SK-N-SH (cell line): ENCODE data around the gene CDH13. TPM values are rescaled to one million over a fixed set of nuclear protein-coding genes. Genes with fewer than 3 reads are reported as not detected.

Experiments used
- CTCF ChIA-PET: fragments of 300-600, 350-600 bp; formaldehyde crosslinking; extraction: SDS; loops from one replicate; lab custom pipeline; 2021; lab: Yijun Ruan, JAX
- POLR2A ChIA-PET: fragments of 350-600 bp; sonication (Branson Sonifier 250); formaldehyde crosslinking; extraction: SDS; loops from one replicate; lab custom pipeline; 2020; ENCODE audit warnings: antibody characterized with exemption, inconsistent platforms; lab: Yijun Ruan, JAX
- DNase-seq: peaks from one replicate; pipeline ENCODE4 v3.0.0; 2012
- H2AFZ ChIP-seq: fragments of 200-600 bp; sonication (generic); 2 replicates; pipeline ENCODE4 v1.8.1; 2016; ENCODE audit warnings: antibody characterized with exemption, mild to moderate bottlenecking, low read depth
- H3F3A ChIP-seq: fragments of 200-600 bp; sonication (generic); replicated peaks from 2 replicates; pipeline ENCODE3; 2016; ENCODE audit warnings: antibody characterized with exemption, mild to moderate bottlenecking; ENCODE audit not compliant: insufficient read depth
- H3K27ac ChIP-seq, 2 experiments: fragments of 200-500 bp in 1 of 2; fragments of 200-600 bp in 1 of 2; sonication (Bioruptor generic) in 1 of 2; sonication (generic), shearing (Covaris generic) in 1 of 2; 2 replicates each; pipeline versions ENCODE4 v1.5.1 to v1.6.1; 2014 to 2016; ENCODE audit warnings: low read depth in 2 of 2, inconsistent platforms in 1 of 2, low read length in 1 of 2, mild to moderate bottlenecking in 1 of 2, mixed read lengths in 1 of 2
- H3K27me3 ChIP-seq: fragments of 200-600 bp; sonication (generic), shearing (Covaris generic); 2 replicates; pipeline ENCODE4 v1.6.1; 2016; ENCODE audit warnings: mixed run types; ENCODE audit not compliant: insufficient read depth
- H3K36me3 ChIP-seq, 2 experiments: fragments of 200-500 bp in 1 of 2; fragments of 200-600 bp in 1 of 2; sonication (Bioruptor generic) in 1 of 2; sonication (generic) in 1 of 2; replicated peaks in 1 of 2; 2 replicates each; pipeline versions ENCODE3 to v1.5.1; 2014 to 2016; ENCODE audit warnings: low read length in 1 of 2, mild to moderate bottlenecking in 1 of 2; ENCODE audit not compliant: insufficient read depth in 2 of 2, control insufficient read depth in 1 of 2
- H3K4me1 ChIP-seq, 2 experiments: fragments of 200-500 bp in 1 of 2; fragments of 200-600 bp in 1 of 2; sonication (Bioruptor generic) in 1 of 2; sonication (generic), shearing (Covaris generic) in 1 of 2; 2 replicates each; pipeline versions ENCODE4 v1.5.1 to v1.6.1; 2014 to 2016; ENCODE audit warnings: low read depth in 1 of 2, low read length in 1 of 2, mixed run types in 1 of 2; ENCODE audit not compliant: insufficient read depth in 2 of 2, control insufficient read depth in 1 of 2
- H3K4me2 ChIP-seq: fragments of 200-600 bp; sonication (generic), shearing (Covaris generic); 2 replicates; pipeline ENCODE4 v1.6.1; 2017; ENCODE audit warnings: mixed run types
- H3K4me3 ChIP-seq, 2 experiments: fragments of 200-500 bp in 1 of 2; fragments of 200-600 bp in 1 of 2; sonication (Bioruptor generic) in 1 of 2; sonication (generic), shearing (Covaris generic) in 1 of 2; 2 replicates each; pipeline versions ENCODE4 v1.5.1 to v1.8.1; 2014 to 2016; ENCODE audit warnings: low read depth in 2 of 2, inconsistent platforms in 1 of 2, low read length in 1 of 2, mild to moderate bottlenecking in 1 of 2, mixed read lengths in 1 of 2, moderate library complexity in 1 of 2
- H3K79me2 ChIP-seq: fragments of 200-600 bp; sonication (generic); 2 replicates; pipeline ENCODE4 v1.8.1; 2017; ENCODE audit warnings: mild to moderate bottlenecking; ENCODE audit not compliant: insufficient read depth
- H3K9ac ChIP-seq: fragments of 200-600 bp; sonication (generic); 2 replicates; pipeline ENCODE4 v1.6.1; 2017; ENCODE audit warnings: mixed run types
- H3K9me2 ChIP-seq: fragments of 200-600 bp; sonication (generic); 2 replicates; pipeline ENCODE4 v1.6.1; 2017; ENCODE audit warnings: mixed run types
- H3K9me3 ChIP-seq: fragments of 200-600 bp; sonication (generic); 2 replicates; pipeline ENCODE4 v1.6.1; 2017; ENCODE audit warnings: mixed run types, mild to moderate bottlenecking, moderate library complexity
- H4K20me1 ChIP-seq: fragments of 200-600 bp; sonication (generic); 2 replicates; pipeline ENCODE4 v1.6.1; 2017; ENCODE audit warnings: mild to moderate bottlenecking, mixed run types; ENCODE audit not compliant: insufficient read depth
- ELF1 ChIP-seq: IDR thresholded peaks from 2 replicates; pipeline ENCODE4 v1.4.0; 2012
- EP300 ChIP-seq, 2 experiments: IDR thresholded peaks; 2 replicates each; pipeline versions ENCODE4 v1.4.0 to v1.6.1; 2012; ENCODE audit warnings: borderline replicate concordance in 1 of 2, low read depth in 1 of 2, low read length in 1 of 2
- FOSL2 ChIP-seq: IDR thresholded peaks from 2 replicates; pipeline ENCODE4 v1.4.0; 2012; ENCODE audit warnings: low read depth, mild to moderate bottlenecking, moderate library complexity, borderline replicate concordance
- FOXM1 ChIP-seq: IDR thresholded peaks from 2 replicates; pipeline ENCODE4 v1.4.0; 2012; ENCODE audit warnings: low read depth, mild to moderate bottlenecking
- MEF2A ChIP-seq: IDR thresholded peaks from 2 replicates; pipeline ENCODE4 v1.4.0; 2012; ENCODE audit warnings: low read depth, borderline replicate concordance
- PBX3 ChIP-seq: IDR thresholded peaks from 2 replicates; pipeline ENCODE4; 2012
- POLR2AphosphoS5 ChIP-seq: IDR thresholded peaks from 2 replicates; pipeline ENCODE4 v1.6.1; 2012; ENCODE audit warnings: low read depth, low read length
- RAD21 ChIP-seq: IDR thresholded peaks from 2 replicates; pipeline ENCODE4 v1.6.1; 2012; ENCODE audit warnings: mild to moderate bottlenecking, low read length
- REST ChIP-seq: IDR thresholded peaks from 2 replicates; pipeline ENCODE4 v1.6.1; 2012; ENCODE audit warnings: mild to moderate bottlenecking, low read depth, low read length, moderate library complexity
- SIN3A ChIP-seq: IDR thresholded peaks from 2 replicates; pipeline ENCODE4 v1.6.1; 2012; ENCODE audit warnings: low read depth, mild to moderate bottlenecking, low read length, moderate library complexity, borderline replicate concordance
- SMC3 ChIP-seq: IDR thresholded peaks from 2 replicates; pipeline ENCODE4 v1.6.1; 2012; ENCODE audit warnings: low read depth, low read length, improper control_type of control experiment
- TAF1 ChIP-seq: IDR thresholded peaks from 2 replicates; pipeline ENCODE4 v1.6.1; 2012; ENCODE audit warnings: low read depth, mild to moderate bottlenecking, low read length, moderate library complexity, borderline replicate concordance
- TCF12 ChIP-seq: IDR thresholded peaks from 2 replicates; pipeline ENCODE4 v1.4.0; 2012
- TEAD4 ChIP-seq: IDR thresholded peaks from 2 replicates; pipeline ENCODE4 v1.4.0; 2012; ENCODE audit warnings: mild to moderate bottlenecking, borderline replicate concordance; ENCODE audit not compliant: insufficient read depth
- YY1 ChIP-seq: IDR thresholded peaks from 2 replicates; pipeline ENCODE4 v1.4.0; 2012; ENCODE audit warnings: low read depth, mild to moderate bottlenecking
- WGBS: methylation state at CpG from one replicate; pipeline ENCODE4 v1.1.6; 2017; ENCODE audit warnings: low lambda C conversion rate; 5-methylcytosine and 5-hydroxymethylcytosine counted together
- polyA plus RNA-seq, 3 experiments: library from polyadenylated mRNA; depleted of rRNA; stranded (reverse); fragments of >200 nt; gene quantifications; 2 replicates each; pipeline ENCODE4 v1.2.3, GENCODE V29; 2012
- TF ChIP-seq, protein P1 (sequence below): IDR thresholded peaks from 2 replicates; pipeline ENCODE4 v1.4.0; 2012; ENCODE audit warnings: low read depth, borderline replicate concordance
- TF ChIP-seq, protein P2 (sequence below): fragments of 150-350 bp; IDR thresholded peaks from 2 replicates; pipeline ENCODE4 v1.6.1; 2017; ENCODE audit warnings: antibody characterized with exemption, low read length, low read depth, borderline replicate concordance

CDH13 gene
- polyA plus RNA-seq, 1 of the 3 experiments (the other 2 are of a cell fraction) = 93.0 TPM

- H3K9me2 ChIP-seq = no peaks in the 10 kb centered on the region
- H3K4me3 ChIP-seq = no peak overlapping the region
- peaks cover 0 to 3% of the 10 kb centered on the region in 2 experiments for H3K36me3 ChIP-seq
- TF ChIP-seq SMC3 (no peak), MEF2A (no peak), POLR2AphosphoS5 (no peak), SIN3A (no peak), ELF1 (no peak), PBX3 (no peak), RAD21 (no peak), TAF1 (no peak), TEAD4 (no peak), REST (no peak), TCF12 (no peak), YY1 (no peak), EP300 (IDR thresholded peaks at IDR 0.05; ENCODE audit: borderline replicate concordance in 1 of 2, low read depth in 1 of 2, low read length in 1 of 2) (no peak), FOXM1 (no peak), FOSL2 (no peak)
- TF ChIP-seq, protein P1, sequence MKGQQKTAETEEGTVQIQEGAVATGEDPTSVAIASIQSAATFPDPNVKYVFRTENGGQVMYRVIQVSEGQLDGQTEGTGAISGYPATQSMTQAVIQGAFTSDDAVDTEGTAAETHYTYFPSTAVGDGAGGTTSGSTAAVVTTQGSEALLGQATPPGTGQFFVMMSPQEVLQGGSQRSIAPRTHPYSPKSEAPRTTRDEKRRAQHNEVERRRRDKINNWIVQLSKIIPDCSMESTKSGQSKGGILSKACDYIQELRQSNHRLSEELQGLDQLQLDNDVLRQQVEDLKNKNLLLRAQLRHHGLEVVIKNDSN = no peak
- TF ChIP-seq, protein P2, sequence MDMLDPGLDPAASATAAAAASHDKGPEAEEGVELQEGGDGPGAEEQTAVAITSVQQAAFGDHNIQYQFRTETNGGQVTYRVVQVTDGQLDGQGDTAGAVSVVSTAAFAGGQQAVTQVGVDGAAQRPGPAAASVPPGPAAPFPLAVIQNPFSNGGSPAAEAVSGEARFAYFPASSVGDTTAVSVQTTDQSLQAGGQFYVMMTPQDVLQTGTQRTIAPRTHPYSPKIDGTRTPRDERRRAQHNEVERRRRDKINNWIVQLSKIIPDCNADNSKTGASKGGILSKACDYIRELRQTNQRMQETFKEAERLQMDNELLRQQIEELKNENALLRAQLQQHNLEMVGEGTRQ = no peak
- ChIA-PET POLR2A (no interaction called here), CTCF (no interaction called here)
- H3K27ac ChIP-seq = no peak overlapping the region
- peaks cover 2% of the 10 kb centered on the region for H3F3A ChIP-seq
- no peak overlapping the region; the same call in 1 of the 2 replicates for H2AFZ ChIP-seq
- no peak overlapping the region for H3K4me2 ChIP-seq
- no peaks in the 10 kb centered on the region for H3K4me1 ChIP-seq
- DNase-seq = no peak
- WGBS = 24% methylated on average over 5 of the region's 5 CpGs
- no peaks in the 10 kb centered on the region; the same call in 1 of the 2 replicates for H3K79me2 ChIP-seq
- H3K9me3 ChIP-seq = no peaks in the 10 kb centered on the region
- no peaks in the 10 kb centered on the region for H3K27me3 ChIP-seq
- H4K20me1 ChIP-seq = no peaks in the 10 kb centered on the region
- H3K9ac ChIP-seq = no peak overlapping the region
Observed at GRCh38 chr16:82741073-82741615, 114.4 kb downstream of the CDH13 start.
